Activated CD4-positive, alpha-beta T cell treated with anti-CD3 and anti-CD28 coated beads, Interleukin-2, amount 10 ng/mL, durations not matched to agents 7 days and 5 days (primary cell): ENCODE results near the gene EYA4. TPM values are rescaled to one million over a fixed set of nuclear protein-coding genes. Genes with fewer than 3 reads are reported as not detected.

Experiments
- CTCF ChIA-PET: fragments of 350-600 bp; sonication (Branson Sonifier 250); formaldehyde crosslinking; loops from one replicate; lab custom pipeline; 2021; ENCODE audit warnings: antibody characterized with exemption; lab: Charles Lee
- POLR2A ChIA-PET: fragments of 350-600 bp; sonication (Branson Sonifier 250); formaldehyde crosslinking; loops from one replicate; lab custom pipeline; 2021; ENCODE audit warnings: antibody characterized with exemption; lab: Charles Lee
- DNase-seq: peaks from one replicate; pipeline ENCODE4 v3.0.0-alpha.2; 2020
- H3K27ac Mint-ChIP-seq: one replicate; pipeline ENCODE4 v1.8.0; 2021; ENCODE audit warnings: mild to moderate bottlenecking, moderate library complexity, mixed read lengths
- H3K27me3 Mint-ChIP-seq: one replicate; pipeline ENCODE4 v1.8.0; 2021; ENCODE audit warnings: mixed read lengths
- H3K36me3 Mint-ChIP-seq: one replicate; pipeline ENCODE4 v1.8.0; 2021; ENCODE audit warnings: low read depth, mixed read lengths
- H3K4me1 Mint-ChIP-seq: one replicate; pipeline ENCODE4 v1.8.0; 2021; ENCODE audit warnings: mixed read lengths
- H3K4me3 Mint-ChIP-seq: one replicate; pipeline ENCODE4 v1.8.0; 2021; ENCODE audit warnings: mild to moderate bottlenecking, moderate library complexity, mixed read lengths
- H3K9me3 Mint-ChIP-seq: one replicate; pipeline ENCODE4 v1.8.0; 2021; ENCODE audit warnings: mixed read lengths
- total RNA-seq, 2 experiments: library from RNA; stranded (reverse); gene quantifications; one replicate each; pipeline ENCODE4 v1.2.3, GENCODE V29; 2021

EYA4 gene
- total RNA-seq, 2 experiments from 2014 or later: not detected

DNA sequence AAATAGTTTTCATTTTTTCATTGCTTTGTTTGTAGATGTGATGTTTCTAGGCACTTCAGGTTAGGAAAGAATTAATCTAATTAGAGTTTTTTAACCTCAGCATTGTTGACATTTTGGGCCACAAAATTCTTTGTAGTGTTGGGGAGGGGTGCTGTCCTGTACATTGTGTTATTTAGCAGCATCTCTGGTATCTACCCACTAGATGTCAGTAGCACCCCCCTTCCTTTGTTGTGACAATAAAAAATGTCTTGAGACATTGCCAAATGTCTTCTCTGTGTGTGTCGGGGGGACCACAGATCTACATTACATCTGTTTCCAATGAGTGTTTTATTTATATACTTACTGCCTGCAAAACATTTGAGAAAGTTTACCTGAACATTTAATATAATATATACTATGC lies 45.6 kb downstream of the EYA4 start:
- DNase-seq: no peak
- Mint-ChIP-seq H3K27me3 (no peaks in the 10 kb centered on the region), H3K9me3 (no peaks in the 10 kb centered on the region), H3K4me1 (no peaks in the 10 kb centered on the region), H3K36me3 (no peaks in the 10 kb centered on the region), H3K4me3 (no peak overlapping the region), H3K27ac (no peak overlapping the region)
- CTCF ChIA-PET: no interaction called here
- POLR2A ChIA-PET: no interaction called here

DNA sequence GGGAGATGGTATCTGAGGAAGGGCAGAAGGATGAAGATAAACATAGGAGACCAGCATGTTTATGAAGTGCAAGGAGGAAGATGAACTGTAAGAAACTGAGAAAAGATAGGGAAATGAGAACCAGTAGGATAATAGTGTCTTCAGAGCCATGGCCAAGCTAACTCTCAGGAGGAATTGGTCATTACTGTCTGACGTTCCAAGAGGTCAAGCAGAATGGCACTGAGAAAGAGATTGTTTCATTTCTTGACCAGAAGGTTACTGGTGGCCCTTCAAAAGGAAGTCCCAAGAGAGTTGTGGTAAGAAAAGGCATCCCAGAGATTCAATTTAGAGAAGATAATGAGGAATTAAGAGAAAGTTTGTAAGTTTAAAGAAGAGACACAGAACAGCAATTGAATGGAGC lies 47.5 kb downstream of the EYA4 start:
- H3K9me3 Mint-ChIP-seq: no peaks in the 10 kb centered on the region
- H3K36me3 Mint-ChIP-seq: no peaks in the 10 kb centered on the region
- ChIA-PET POLR2A (no interaction called here), CTCF (no interaction called here)
- no peak for DNase-seq
- no peak overlapping the region for H3K27ac Mint-ChIP-seq
- H3K4me1 Mint-ChIP-seq: no peaks in the 10 kb centered on the region
- no peak overlapping the region for H3K4me3 Mint-ChIP-seq
- H3K27me3 Mint-ChIP-seq: no peaks in the 10 kb centered on the region

GRCh38 chr6:133289733-133290306 lies 48.7 kb downstream of the EYA4 start:
- Mint-ChIP-seq H3K27ac (no peak overlapping the region), H3K27me3 (no peaks in the 10 kb centered on the region), H3K36me3 (no peaks in the 10 kb centered on the region), H3K4me1 (no peaks in the 10 kb centered on the region), H3K9me3 (no peaks in the 10 kb centered on the region), H3K4me3 (no peak overlapping the region)
- ChIA-PET CTCF (no interaction called here), POLR2A (no interaction called here)
- DNase-seq: no peak

- ChIA-PET POLR2A (no interaction called here), CTCF (no interaction called here)
- Mint-ChIP-seq H3K9me3 (no peaks in the 10 kb centered on the region), H3K27me3 (no peaks in the 10 kb centered on the region), H3K27ac (no peak overlapping the region), H3K36me3 (no peaks in the 10 kb centered on the region), H3K4me3 (no peak overlapping the region), H3K4me1 (no peaks in the 10 kb centered on the region)
- no peak for DNase-seq
These were observed 49.8 kb downstream of the EYA4 start for GRCh38 chr6:133290930-133291329.

- no peak for DNase-seq
- Mint-ChIP-seq H3K27ac (no peak overlapping the region), H3K36me3 (no peaks in the 10 kb centered on the region), H3K27me3 (no peaks in the 10 kb centered on the region), H3K4me1 (no peaks in the 10 kb centered on the region), H3K4me3 (no peak overlapping the region), H3K9me3 (no peaks in the 10 kb centered on the region)
- POLR2A ChIA-PET: no interaction called here
- CTCF ChIA-PET: no interaction called here
These were observed 50.5 kb downstream of the EYA4 start for GRCh38 chr6:133291671-133292070.

- Mint-ChIP-seq H3K27me3 (no peaks in the 10 kb centered on the region), H3K4me1 (no peaks in the 10 kb centered on the region), H3K36me3 (no peaks in the 10 kb centered on the region), H3K4me3 (no peak overlapping the region), H3K9me3 (no peaks in the 10 kb centered on the region), H3K27ac (no peak overlapping the region)
- POLR2A ChIA-PET: no interaction called here
- no peak for DNase-seq
- CTCF ChIA-PET: no interaction called here
These were observed 56.5 kb downstream of the EYA4 start for GRCh38 chr6:133297657-133298056.

- H3K36me3 Mint-ChIP-seq: no peaks in the 10 kb centered on the region
- no peaks in the 10 kb centered on the region for H3K27me3 Mint-ChIP-seq
- H3K9me3 Mint-ChIP-seq: no peaks in the 10 kb centered on the region
- ChIA-PET CTCF (no interaction called here), POLR2A (no interaction called here)
- DNase-seq: no peak
- H3K4me3 Mint-ChIP-seq: no peak overlapping the region
- no peak overlapping the region for H3K27ac Mint-ChIP-seq
- H3K4me1 Mint-ChIP-seq: no peaks in the 10 kb centered on the region
These were observed 57.2 kb downstream of the EYA4 start for GRCh38 chr6:133298335-133298734.

- Mint-ChIP-seq H3K4me1 (no peaks in the 10 kb centered on the region), H3K4me3 (no peak overlapping the region), H3K27me3 (no peaks in the 10 kb centered on the region), H3K27ac (no peak overlapping the region), H3K9me3 (no peaks in the 10 kb centered on the region), H3K36me3 (no peaks in the 10 kb centered on the region)
- CTCF ChIA-PET: no interaction called here
- POLR2A ChIA-PET: no interaction called here
- no peak for DNase-seq
These were observed 57.6 kb downstream of the EYA4 start for GRCh38 chr6:133298801-133299200.

- Mint-ChIP-seq H3K27me3 (no peaks in the 10 kb centered on the region), H3K36me3 (no peaks in the 10 kb centered on the region), H3K27ac (no peak overlapping the region), H3K4me1 (no peaks in the 10 kb centered on the region), H3K9me3 (no peaks in the 10 kb centered on the region), H3K4me3 (no peak overlapping the region)
- no peak for DNase-seq
- POLR2A ChIA-PET: no interaction called here
- CTCF ChIA-PET: no interaction called here
These were observed 59.7 kb downstream of the EYA4 start for GRCh38 chr6:133300896-133301295.

DNA sequence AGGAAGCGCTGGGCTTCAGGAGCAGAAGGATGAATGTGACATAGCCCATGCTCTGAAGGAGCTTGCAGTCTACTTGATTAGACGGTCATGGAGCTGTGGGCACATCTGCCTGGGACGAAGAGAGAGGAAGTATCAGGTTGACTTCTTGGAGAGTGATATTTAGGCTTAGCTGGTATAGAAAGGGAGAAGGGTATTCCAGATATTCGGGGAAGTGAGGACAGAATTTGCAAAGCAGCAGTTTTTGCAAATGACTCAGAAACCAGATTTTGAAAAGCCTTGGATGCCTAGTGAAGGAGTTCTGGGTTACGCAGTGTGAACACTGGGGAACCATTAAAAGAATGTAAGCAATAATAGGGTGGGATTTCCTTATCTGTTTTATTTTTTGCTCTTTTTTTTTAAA lies 60.7 kb downstream of the EYA4 start:
- Mint-ChIP-seq H3K9me3 (no peaks in the 10 kb centered on the region), H3K4me1 (no peaks in the 10 kb centered on the region), H3K36me3 (no peaks in the 10 kb centered on the region), H3K4me3 (no peak overlapping the region), H3K27me3 (no peaks in the 10 kb centered on the region), H3K27ac (no peak overlapping the region)
- CTCF ChIA-PET: no interaction called here
- DNase-seq: no peak
- POLR2A ChIA-PET: no interaction called here

DNA sequence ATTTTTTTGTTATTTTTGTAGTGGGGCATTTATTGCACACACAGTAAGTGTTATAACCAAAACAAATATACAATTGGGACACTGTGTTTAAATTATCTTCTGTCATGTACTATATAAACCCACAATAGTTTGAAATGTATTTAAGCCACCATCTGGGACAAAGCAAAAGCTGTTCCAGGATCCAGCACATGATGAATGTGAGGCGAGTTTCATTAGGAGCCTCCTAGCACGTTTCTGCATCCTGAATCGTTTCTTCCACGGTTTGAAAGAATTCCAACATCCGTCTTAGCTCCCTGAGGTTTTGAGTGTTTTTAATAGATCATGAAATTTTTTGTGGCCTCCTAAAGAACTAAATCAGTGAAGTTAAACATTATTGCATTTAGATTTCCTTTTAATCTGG lies 65.8 kb downstream of the EYA4 start:
- Mint-ChIP-seq H3K9me3 (no peaks in the 10 kb centered on the region), H3K27ac (no peak overlapping the region), H3K4me3 (no peak overlapping the region), H3K27me3 (no peaks in the 10 kb centered on the region), H3K4me1 (no peaks in the 10 kb centered on the region), H3K36me3 (no peaks in the 10 kb centered on the region)
- no peak for DNase-seq
- ChIA-PET POLR2A (no interaction called here), CTCF (no interaction called here)

DNA sequence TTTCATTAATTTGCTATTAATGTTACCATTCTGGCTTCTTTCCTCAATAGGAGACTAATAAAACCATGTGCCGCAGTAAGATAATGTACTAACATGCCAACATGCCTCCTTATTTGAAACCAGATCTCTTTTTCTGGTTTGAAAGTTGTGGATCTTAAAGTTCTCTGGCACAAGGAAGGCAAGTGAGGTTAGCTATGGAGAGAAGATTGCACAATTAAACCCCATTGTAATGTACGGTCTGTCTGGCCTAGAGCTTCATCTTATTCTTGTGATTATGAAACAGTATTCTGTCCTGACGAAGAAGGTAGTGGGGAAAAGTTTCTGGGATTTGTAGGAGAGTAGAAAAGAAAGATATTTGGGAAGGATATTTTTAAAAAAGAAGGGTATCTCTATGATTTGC lies 68.4 kb downstream of the EYA4 start:
- H3K36me3 Mint-ChIP-seq: no peaks in the 10 kb centered on the region
- H3K9me3 Mint-ChIP-seq: no peaks in the 10 kb centered on the region
- H3K27ac Mint-ChIP-seq: no peak overlapping the region
- H3K4me1 Mint-ChIP-seq: no peaks in the 10 kb centered on the region
- H3K4me3 Mint-ChIP-seq: no peak overlapping the region
- CTCF ChIA-PET: no interaction called here
- no peak for DNase-seq
- no peaks in the 10 kb centered on the region for H3K27me3 Mint-ChIP-seq
- POLR2A ChIA-PET: no interaction called here

DNA sequence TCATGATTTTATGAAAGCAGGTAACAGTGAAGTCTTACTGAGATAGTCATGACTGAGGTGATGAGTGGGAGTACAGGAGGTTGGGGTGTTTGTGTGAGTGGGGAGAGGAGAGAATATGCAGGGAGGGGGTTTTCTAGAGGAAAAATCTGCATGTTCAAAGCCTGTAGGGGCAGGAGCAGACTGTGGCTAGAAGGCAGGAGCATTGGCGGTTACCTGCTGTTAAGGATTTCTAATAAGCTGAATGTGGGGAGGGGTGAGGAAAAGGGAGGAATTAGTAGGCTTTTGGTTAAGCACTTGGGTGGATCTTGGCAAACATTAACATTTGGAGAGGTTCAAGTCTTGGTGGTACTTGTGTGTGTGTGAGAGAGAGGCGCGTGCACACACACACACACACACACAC lies 70.8 kb downstream of the EYA4 start:
- POLR2A ChIA-PET: no interaction called here
- CTCF ChIA-PET: no interaction called here
- no peak for DNase-seq
- H3K27me3 Mint-ChIP-seq: no peaks in the 10 kb centered on the region
- no peaks in the 10 kb centered on the region for H3K4me1 Mint-ChIP-seq
- no peak overlapping the region for H3K27ac Mint-ChIP-seq
- no peak overlapping the region for H3K4me3 Mint-ChIP-seq
- no peaks in the 10 kb centered on the region for H3K9me3 Mint-ChIP-seq
- H3K36me3 Mint-ChIP-seq: no peaks in the 10 kb centered on the region

DNA sequence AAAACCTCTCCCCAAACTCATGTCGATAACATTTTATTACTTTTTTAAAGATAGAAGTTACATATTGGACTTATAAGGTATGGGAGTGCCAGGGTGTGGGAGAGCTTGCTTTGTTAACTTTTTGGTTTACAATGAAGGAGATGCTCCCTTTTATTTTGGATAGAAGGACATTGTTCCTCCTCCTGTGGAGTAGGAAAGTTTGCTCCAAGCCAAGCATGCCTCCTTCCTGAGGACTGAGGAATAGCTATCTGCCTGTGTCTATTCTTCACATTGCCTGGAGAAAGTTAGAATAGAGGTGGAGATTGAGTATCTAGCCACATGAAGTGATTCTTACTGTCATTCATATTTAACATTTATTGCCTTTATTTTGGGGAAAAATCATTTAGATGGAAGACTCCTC lies 71.9 kb downstream of the EYA4 start:
- ChIA-PET POLR2A (no interaction called here), CTCF (no interaction called here)
- H3K27me3 Mint-ChIP-seq: no peaks in the 10 kb centered on the region
- no peak overlapping the region for H3K27ac Mint-ChIP-seq
- no peaks in the 10 kb centered on the region for H3K4me1 Mint-ChIP-seq
- DNase-seq: no peak
- no peaks in the 10 kb centered on the region for H3K9me3 Mint-ChIP-seq
- H3K36me3 Mint-ChIP-seq: no peaks in the 10 kb centered on the region
- no peak overlapping the region for H3K4me3 Mint-ChIP-seq
